ENCODE data around the gene ARHGAP23. TPM values are rescaled to one million over a fixed set of nuclear protein-coding genes. Genes with fewer than 3 reads are reported as not detected.

ARHGAP23 gene
- total RNA-seq, 1 donor from 2014 or later, result 67.0 TPM

DNA sequence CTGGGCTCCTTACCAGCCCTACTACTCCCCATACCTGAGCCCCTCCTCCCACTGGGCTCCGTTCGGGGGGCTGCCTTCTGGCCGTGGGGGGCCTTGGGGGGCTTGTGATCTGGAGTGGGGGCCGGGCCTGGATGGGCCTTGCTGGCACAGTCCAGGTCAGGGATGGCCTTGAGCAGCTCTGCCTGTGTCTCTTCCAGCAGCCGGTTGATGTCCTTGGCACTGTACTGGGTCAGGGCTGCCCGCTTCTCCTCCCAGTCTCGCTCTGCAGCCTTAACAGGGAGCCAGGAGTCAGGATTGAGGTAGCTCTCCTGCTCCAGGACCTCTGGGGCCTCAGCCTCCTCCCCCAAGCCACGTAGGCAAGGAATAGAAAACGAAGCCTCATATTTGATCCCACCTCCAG lies 122.9 kb downstream of the ARHGAP23 start:
- no peak for DNase-seq

- DNase-seq, result no peak
Observed at GRCh38 chr17:38552343-38552742, 124.1 kb downstream of the ARHGAP23 start.

GRCh38 chr17:38554430-38555350 lies 126.4 kb downstream of the ARHGAP23 start:
- peak; percentile 37 for DNase-seq

DNA sequence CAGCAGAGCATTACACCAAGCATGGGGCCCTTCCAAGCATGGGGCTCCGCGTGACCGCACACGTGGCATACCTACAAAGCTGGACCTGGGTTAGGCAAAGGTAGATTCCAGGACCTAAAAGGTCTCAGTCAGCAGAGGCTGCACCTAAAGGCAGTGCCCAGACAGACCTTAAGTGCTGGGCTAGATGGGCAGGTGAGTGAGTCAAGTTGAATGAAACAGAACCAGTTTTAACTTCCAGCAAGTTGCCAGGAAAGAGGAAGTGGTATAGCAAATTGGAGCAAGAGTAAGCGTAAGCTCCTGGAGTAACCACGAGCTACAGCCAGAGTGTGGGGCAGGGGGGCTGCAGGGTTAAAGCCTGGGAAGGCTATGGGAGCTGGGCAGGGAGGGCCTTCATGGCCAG lies 128.0 kb downstream of the ARHGAP23 start:
- no peak for DNase-seq

DNA sequence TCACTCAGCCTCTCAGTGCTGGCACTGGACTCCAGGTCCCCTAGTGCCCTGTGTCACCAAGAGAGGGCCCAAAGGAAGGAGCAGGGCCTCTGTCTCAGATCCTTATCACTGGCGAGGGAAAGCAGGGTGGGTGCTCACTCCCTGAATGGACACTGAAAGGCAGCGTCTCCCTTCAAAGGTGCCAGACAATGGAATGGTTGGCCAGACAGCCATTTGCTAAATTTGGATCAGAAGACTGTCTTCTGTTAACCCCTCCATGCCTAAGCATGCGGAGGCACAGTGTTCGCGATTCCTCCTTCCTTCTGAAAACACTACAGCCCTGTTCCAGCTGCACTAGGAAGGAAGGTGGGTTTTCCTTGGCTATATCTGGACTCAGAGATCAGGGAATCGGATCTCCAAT lies 129.1 kb downstream of the ARHGAP23 start:
- DNase-seq, result no peak

DNA sequence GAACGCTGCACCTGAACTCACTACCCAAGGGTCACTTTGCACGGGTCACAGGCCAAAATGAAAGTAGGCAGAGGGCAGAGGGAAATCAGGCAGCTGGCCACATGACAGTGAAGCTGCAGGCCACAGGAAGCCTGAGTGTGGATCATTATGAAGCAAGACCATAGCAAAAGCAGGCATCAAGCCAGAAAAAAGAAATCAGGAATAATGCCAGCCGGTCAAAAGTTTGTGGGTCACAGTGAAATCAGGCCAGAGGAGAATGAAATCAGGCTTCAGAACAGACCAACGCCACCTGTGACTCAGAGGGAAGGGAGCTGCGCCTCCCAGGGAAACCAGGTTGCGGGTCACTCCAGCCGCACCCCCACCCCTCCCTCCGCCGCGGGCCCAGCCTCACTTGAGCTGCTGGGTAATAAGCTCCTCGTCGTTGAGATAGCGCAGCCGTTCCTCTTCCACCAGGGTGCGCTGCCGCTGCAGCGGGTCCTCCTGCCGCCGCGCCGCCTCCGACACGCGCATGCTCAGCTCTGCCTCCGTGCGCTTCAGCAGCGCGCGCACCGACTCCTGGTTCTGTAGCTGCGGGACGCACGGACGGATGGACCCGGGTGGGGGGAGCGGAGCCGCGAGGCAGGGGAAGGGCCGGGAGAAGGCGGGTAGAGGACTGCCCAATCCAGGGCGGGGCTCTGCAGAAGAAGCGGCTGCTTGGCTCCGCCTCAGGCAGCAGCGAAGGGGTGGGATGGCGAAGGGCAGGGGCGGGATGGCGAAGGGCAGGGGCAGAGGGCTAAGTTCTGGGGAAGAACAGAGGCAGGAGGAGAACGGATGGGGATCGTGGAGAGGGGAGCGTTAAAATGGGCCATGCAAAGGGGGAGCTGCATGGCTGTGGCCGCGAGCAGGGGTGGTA lies 129.8 kb downstream of the ARHGAP23 start:
- DNase-seq, result peak; percentile 96

DNA sequence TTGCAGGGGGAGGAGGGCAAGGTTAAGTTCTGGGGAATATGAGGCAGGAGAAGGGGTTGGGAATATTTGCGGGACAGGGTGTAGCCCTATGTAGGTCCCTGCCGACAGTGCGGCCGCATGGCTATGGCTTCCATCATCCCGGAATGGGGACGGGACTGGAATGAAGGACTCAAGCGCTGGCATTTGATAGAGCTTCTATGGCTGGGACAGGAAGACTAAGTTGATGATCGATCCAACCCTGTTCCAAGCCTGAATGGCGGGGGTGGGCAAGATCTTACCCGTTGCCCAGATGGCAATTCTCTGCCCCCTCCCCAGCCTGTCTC lies 130.4 kb downstream of the ARHGAP23 start:
- no peak for DNase-seq

DNA sequence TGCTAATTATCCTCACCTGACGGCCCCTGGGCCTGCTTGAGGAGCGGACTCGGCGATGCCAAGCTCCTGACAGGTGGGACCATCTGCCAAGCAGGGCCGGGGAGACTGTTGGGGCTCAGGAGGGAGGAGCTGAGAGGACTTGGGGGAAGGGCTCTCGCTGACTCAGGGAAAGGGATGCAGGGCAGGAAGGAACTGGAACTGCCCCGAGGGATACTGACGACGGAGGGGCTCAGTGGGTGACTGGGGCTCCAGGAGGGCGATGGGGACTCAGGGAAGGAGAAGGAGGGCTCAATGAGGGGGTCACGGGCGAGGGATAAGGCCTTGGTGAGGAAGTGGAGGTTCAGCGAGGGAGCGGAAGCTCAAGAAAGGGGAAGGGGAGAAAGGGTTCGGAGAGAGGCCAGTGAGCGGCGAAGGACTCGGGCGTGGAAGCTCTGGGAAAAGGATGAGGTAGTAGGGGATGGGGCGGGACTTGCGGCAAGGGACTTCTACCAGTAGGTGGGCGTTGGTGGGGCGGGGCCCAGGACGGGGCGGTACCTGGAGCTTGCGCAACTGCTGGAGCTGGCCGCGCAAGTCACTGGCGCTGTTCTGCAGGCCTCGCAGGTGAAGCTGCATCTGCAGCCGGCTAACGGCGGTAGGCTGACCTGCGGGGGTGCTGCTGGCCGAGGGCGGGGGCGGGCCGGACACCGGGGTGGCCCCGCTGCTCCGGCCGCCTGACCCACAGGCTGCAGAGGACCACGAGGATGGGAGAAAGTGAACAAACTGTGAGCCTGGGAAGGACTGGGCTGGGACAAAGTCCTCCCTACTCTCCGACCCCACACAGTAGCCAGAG lies 131.0 kb downstream of the ARHGAP23 start:
- peak; percentile 84 for DNase-seq

DNA sequence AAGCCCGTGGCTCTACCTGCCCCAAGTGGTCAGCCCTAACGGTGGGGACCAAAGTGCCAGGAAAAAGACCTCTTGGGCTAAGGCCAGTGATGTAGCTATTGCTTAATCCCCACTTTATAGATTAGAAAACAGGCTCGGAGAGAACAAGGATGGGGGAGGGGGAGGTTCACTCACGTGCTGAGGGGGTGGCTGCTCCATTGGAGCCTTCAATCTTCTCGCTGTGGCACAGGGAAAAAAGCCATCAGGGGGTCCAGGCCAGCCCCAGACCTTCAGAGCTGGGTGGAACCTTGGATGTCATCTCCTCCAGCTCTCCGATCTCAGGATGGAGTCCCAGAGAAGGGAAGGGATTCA lies 131.6 kb downstream of the ARHGAP23 start:
- DNase-seq, result no peak

- DNase-seq, result peak; percentile 63
Observed at GRCh38 chr17:38560503-38561318, 132.4 kb downstream of the ARHGAP23 start.

DNA sequence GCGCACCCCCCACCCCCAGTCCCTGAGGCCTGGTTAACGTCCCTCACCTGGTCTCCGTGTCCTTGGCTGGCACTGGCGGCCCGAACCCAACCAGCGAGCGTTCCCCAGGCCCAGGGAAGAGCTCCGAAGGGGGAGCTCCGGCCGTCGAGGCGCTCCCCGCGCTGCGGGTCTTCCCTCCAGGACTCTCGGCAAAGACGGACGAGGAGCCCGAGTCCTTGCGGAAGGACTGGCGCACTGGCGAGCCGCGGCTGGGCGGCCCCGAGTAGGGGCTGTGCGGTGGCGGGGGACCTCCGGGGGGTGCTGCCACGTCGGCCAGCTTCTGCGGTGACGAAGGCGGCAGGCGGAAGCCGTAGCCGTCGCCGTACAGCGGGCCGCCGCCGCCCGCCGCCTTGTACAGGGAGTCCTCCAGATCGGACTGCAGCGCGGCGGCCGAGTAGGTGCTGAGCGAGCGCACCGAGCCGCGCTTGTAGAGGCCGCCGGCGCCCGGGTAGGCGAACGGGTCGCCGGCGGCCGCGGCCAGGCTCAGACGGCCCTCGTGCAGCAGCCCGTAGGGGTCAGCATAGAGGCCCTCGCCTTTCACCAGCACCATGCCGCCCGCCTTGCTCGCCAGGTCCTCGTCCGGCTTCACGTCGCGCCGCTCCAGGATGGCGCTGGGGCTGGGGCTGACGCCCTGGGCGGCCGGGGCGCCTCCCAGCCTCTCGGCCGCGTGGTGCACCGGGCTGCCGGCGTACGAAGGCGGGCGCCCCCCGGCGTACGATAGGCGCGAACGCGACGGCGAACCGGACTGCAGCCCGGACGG lies 133.4 kb downstream of the ARHGAP23 start:
- no peak for DNase-seq

Other genes with a start within 250 kb of the ARHGAP23 start
- not detected for gene TBC1D3, start 235.9 kb upstream of the ARHGAP23 start, total RNA-seq
- 33.5 TPM for gene MRPL45, start 131.3 kb upstream of the ARHGAP23 start, total RNA-seq
- 0.21 TPM for gene GPR179, start 84.5 kb upstream of the ARHGAP23 start, total RNA-seq
- gene SOCS7, start 76.6 kb upstream of the ARHGAP23 start, total RNA-seq, result 26.3 TPM
- gene SRCIN1, start 177.5 kb downstream of the ARHGAP23 start, total RNA-seq, result 1.0 TPM
- gene EPOP, start 246.5 kb downstream of the ARHGAP23 start, total RNA-seq, result not detected

Measured in tongue (tissue), 2 donors.